DOHH2 (cell line): ENCODE data around the gene POU2F3.

Source experiments
- EZH2phosphoT487 ChIP-seq: fragments of 200-600 bp; sonication (generic); IDR thresholded peaks from 2 replicates; pipeline ENCODE4 v1.6.1; 2017; ENCODE audit warnings: borderline replicate concordance, mild to moderate bottlenecking, antibody characterized with exemption, low read length, moderate library complexity, mixed read lengths
- TF ChIP-seq, protein P1 (sequence below): fragments of 200-600 bp; sonication (generic); IDR thresholded peaks from one replicate; pipeline ENCODE4 v1.5.1; 2014; ENCODE audit warnings: antibody characterized with exemption, mild to moderate bottlenecking, low read depth, low read length; ENCODE audit not compliant: poor library complexity, severe bottlenecking

DNA sequence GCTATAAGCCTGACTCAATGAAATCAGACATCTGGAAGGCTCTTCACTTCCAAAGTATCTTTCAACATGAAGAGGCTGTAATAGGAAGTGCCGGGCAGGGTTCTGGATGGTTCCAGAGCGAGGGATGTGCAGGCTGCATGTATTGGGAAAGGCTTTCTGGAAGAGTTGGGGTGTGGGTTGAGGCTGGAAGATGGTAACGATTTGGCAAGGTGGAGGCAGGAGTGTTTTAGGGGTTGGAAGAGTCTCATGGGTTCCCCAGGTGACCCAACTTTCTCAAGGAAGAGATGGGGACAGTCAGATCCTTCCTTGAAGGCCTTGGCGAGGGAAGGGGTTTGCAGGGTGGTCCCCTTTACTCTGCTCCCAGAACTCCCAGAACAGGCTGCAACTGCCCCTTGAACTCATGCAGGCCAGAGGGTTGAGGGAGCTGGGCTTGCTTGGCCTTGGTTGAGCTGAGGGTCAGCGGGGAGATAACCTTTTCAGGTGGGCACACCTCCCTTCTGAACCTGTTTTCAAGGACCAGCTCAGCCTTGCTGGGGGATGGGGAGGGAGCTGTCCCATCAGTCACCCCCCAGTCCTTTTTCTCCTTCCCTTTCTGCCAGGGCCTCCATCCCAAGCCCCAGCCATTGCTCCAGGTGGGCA is 9.4 kb upstream of the POU2F3 start:
- TF ChIP-seq, protein P1, sequence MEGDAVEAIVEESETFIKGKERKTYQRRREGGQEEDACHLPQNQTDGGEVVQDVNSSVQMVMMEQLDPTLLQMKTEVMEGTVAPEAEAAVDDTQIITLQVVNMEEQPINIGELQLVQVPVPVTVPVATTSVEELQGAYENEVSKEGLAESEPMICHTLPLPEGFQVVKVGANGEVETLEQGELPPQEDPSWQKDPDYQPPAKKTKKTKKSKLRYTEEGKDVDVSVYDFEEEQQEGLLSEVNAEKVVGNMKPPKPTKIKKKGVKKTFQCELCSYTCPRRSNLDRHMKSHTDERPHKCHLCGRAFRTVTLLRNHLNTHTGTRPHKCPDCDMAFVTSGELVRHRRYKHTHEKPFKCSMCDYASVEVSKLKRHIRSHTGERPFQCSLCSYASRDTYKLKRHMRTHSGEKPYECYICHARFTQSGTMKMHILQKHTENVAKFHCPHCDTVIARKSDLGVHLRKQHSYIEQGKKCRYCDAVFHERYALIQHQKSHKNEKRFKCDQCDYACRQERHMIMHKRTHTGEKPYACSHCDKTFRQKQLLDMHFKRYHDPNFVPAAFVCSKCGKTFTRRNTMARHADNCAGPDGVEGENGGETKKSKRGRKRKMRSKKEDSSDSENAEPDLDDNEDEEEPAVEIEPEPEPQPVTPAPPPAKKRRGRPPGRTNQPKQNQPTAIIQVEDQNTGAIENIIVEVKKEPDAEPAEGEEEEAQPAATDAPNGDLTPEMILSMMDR = no peak
- TF ChIP-seq EZH2phosphoT487 = no peak
